ENCODE data around the gene FAM78A. TPM values are rescaled to one million over a fixed set of nuclear protein-coding genes. Genes with fewer than 3 reads are reported as not detected.

Gene FAM78A
- total RNA-seq, 1 experiment from 2014 or later = 0.07 TPM

DNA sequence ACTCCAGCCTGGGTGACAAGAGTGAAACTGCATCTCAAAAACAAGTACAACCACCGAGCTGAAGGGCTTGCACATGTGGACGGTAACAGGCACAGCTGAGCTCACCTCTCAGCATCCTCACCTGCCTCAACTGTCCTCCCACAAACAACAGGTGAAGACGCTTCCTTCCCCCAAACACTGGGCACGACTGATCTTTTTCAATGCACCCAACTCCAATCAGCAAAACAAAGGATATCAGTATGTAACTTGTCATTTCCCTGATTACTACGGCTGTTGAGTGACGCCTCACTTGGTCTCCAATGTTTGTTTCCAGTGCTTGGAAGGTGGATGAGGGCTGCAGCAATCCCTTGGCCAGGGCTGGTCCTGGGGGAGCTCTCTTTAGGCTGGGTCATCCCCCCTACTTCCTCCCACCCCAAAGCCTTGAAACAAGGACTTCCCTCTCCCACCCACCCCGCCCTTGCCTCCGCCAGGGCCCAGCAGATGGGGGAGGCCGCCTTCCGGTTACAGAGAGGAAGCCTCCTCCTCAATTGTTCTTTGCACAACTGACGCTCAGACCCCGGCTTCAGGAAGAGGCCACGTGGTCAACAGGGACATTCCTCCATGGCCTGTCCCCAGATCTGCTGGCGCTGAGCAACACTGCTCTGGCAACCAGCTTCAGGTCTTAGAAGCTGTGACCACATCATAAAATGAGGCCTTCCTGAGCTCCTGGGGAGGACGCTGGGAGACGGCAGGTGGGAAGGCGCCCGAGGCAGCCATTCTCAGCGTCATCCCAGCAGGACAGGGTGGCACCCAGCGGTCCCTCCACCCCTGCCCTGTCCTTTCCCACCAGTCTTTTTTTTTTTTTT is 5.9 kb downstream of the FAM78A start:
- Histone ChIP-seq H3K4me3 (ENCODE audit: low read length) (no peak overlapping the region), H3K9ac (ENCODE audit: low read length) (no peak overlapping the region), H3K9me2 (replicated peaks; ENCODE audit: low read length) (no peaks in the 10 kb centered on the region), H3K36me3 (ENCODE audit: low read depth, low read length) (no peaks in the 10 kb centered on the region), H3K27ac (ENCODE audit: low read length) (no peak overlapping the region), H3K79me2 (ENCODE audit: low read length) (no peaks in the 10 kb centered on the region), H4K20me1 (ENCODE audit: low read length) (no peaks in the 10 kb centered on the region), H3K9me3 (ENCODE audit: low read length) (no peaks in the 10 kb centered on the region), H3K27me3 (ENCODE audit: low read length) (no peaks in the 10 kb centered on the region), H2AFZ (ENCODE audit: low read length) (no peak overlapping the region), H3F3A (ENCODE audit: low read length, unreplicated experiment) (no peaks in the 10 kb centered on the region), H3K4me2 (ENCODE audit: low read length) (no peak overlapping the region), H3K4me1 (ENCODE audit: insufficient read depth, low read length) (no peaks in the 10 kb centered on the region)
- BruUV-seq (replicated peaks) = no TSS peak
- ChIA-PET CTCF (no interaction called here), POLR2A (ENCODE audit: unreplicated experiment) (no interaction called here)
- ATAC-seq (no peak), DNase-seq (no peak)
- intact Hi-C loops (cut with micrococcal nuclease) = no loop called here
- TF ChIP-seq, protein P1, sequence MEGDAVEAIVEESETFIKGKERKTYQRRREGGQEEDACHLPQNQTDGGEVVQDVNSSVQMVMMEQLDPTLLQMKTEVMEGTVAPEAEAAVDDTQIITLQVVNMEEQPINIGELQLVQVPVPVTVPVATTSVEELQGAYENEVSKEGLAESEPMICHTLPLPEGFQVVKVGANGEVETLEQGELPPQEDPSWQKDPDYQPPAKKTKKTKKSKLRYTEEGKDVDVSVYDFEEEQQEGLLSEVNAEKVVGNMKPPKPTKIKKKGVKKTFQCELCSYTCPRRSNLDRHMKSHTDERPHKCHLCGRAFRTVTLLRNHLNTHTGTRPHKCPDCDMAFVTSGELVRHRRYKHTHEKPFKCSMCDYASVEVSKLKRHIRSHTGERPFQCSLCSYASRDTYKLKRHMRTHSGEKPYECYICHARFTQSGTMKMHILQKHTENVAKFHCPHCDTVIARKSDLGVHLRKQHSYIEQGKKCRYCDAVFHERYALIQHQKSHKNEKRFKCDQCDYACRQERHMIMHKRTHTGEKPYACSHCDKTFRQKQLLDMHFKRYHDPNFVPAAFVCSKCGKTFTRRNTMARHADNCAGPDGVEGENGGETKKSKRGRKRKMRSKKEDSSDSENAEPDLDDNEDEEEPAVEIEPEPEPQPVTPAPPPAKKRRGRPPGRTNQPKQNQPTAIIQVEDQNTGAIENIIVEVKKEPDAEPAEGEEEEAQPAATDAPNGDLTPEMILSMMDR (conservative IDR thresholded peaks at IDR 0.05; ENCODE audit: low read depth, low read length) = no peak
- TF ChIP-seq EZH2 (IDR thresholded peaks at IDR 0.05; ENCODE audit: low read length, unreplicated experiment) (no peak), EZH2phosphoT487 (IDR thresholded peaks at IDR 0.05; ENCODE audit: borderline replicate concordance, low read length) (no peak)

DNA sequence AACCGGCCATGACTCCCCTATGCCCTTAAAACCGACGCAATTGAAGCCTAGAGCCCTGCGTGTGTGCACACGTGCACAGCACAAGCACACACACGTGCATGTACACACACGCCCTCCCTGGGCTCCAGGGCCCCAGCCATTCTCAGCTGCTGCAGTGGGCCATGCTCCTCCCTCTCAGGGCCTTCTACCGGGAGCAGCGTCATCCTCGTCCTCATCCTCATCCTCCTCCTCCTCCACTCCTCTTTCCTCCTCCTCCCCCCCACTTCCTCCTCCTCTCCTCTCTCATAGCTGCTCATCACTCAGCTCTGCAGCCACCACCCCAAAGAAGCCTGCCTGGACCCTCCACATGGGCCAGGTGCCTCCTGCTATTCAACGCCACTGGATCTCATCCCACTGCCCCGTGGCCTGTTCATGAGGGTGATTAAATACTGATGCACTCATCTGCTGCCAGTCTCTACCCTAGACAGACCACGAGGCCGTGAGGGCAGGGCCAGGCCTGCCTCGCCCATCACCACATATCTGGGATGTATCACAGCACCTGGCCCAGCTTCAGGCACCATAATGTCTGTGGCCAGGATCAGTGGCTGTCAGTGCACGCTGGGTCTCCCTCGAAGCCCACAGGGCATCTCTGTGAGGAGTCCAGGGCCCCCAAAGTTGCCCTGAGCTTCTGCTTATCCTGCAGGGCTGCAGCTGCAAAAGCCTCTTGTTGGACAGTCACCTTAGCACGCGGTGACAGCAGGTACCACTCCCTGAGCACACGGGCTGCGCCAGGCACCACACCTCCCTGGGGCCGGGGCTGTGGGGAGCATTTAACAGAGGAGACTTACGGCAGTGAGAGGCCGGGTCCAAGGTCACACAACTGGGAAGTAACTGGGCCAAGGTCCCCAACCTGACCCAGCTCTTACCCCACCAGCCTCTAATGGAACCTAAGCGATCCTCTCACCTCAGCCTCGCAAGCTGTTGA is 9.8 kb downstream of the FAM78A start:
- intact Hi-C loops (cut with micrococcal nuclease) = no loop called here
- Histone ChIP-seq H3F3A (ENCODE audit: low read length, unreplicated experiment) (no peaks in the 10 kb centered on the region), H3K27me3 (ENCODE audit: low read length) (no peaks in the 10 kb centered on the region), H3K27ac (ENCODE audit: low read length) (no peak overlapping the region), H3K4me3 (ENCODE audit: low read length) (no peak overlapping the region), H2AFZ (ENCODE audit: low read length) (no peak overlapping the region), H3K36me3 (ENCODE audit: low read depth, low read length) (no peaks in the 10 kb centered on the region), H3K9me3 (ENCODE audit: low read length) (no peaks in the 10 kb centered on the region), H3K9ac (ENCODE audit: low read length) (no peak overlapping the region), H3K4me2 (ENCODE audit: low read length) (no peak overlapping the region), H3K4me1 (ENCODE audit: insufficient read depth, low read length) (no peaks in the 10 kb centered on the region), H3K79me2 (ENCODE audit: low read length) (no peaks in the 10 kb centered on the region), H4K20me1 (ENCODE audit: low read length) (no peaks in the 10 kb centered on the region), H3K9me2 (replicated peaks; ENCODE audit: low read length) (no peaks in the 10 kb centered on the region)
- no peak for TF ChIP-seq EZH2phosphoT487 (IDR thresholded peaks at IDR 0.05; ENCODE audit: borderline replicate concordance, low read length)
- no peak for TF ChIP-seq EZH2 (IDR thresholded peaks at IDR 0.05; ENCODE audit: low read length, unreplicated experiment)
- TF ChIP-seq, protein P1 (conservative IDR thresholded peaks at IDR 0.05; ENCODE audit: low read depth, low read length) = no peak
- BruUV-seq (replicated peaks) = no TSS peak
- DNase-seq = peak; percentile 3
- CTCF ChIA-PET = no interaction called here
- POLR2A ChIA-PET (ENCODE audit: unreplicated experiment) = no interaction called here
- ATAC-seq = no peak
